Spinal cord (tissue), 10 donors: Measurements from ENCODE around the gene PACRG. TPM values are rescaled to one million over a fixed set of nuclear protein-coding genes. Genes with fewer than 3 reads are reported as not detected.

ENCODE experiments used
- DNase-seq, 6 donors: peaks; one replicate each; pipeline versions ENCODE4 v3.0.0 to v3.0.0-alpha.2; 2013 to 2015; ENCODE audit warnings: low spot score in 6 of 6, low read depth in 4 of 6
- H3K27ac ChIP-seq: one replicate; pipeline ENCODE4 v1.5.1; 2013; ENCODE audit warnings: low read depth, low read length, control low read depth
- H3K27me3 ChIP-seq: one replicate; pipeline ENCODE4 v1.6.1; 2013; ENCODE audit warnings: low read length; ENCODE audit not compliant: control insufficient read depth, insufficient read depth
- H3K36me3 ChIP-seq: one replicate; pipeline ENCODE4 v1.6.1; 2013; ENCODE audit warnings: low read length; ENCODE audit not compliant: control insufficient read depth, insufficient read depth
- H3K4me1 ChIP-seq: one replicate; pipeline ENCODE4 v1.6.1; 2013; ENCODE audit warnings: low read length; ENCODE audit not compliant: control insufficient read depth, insufficient read depth
- H3K4me3 ChIP-seq: one replicate; pipeline ENCODE4 v1.5.1; 2013; ENCODE audit warnings: low read depth, low read length, control low read depth
- H3K9me3 ChIP-seq: one replicate; pipeline ENCODE4 v1.6.1; 2013; ENCODE audit warnings: low read length; ENCODE audit not compliant: control insufficient read depth, insufficient read depth
- WGBS: methylation state at CpG from one replicate; pipeline ENCODE4 v1.1.5; 2013; ENCODE audit warnings: missing lambda C conversion rate; ENCODE audit not compliant: insufficient coverage; 5-methylcytosine and 5-hydroxymethylcytosine counted together
- polyA plus RNA-seq, 2 donors: library from polyadenylated mRNA; unstranded; fragments of 120-200 nt; gene quantifications; one replicate each; pipeline ENCODE4 v1.2.1, GENCODE V29; 2013; ENCODE audit not compliant: insufficient read length in 2 of 2
- total RNA-seq, 2 donors: library from RNA; depleted of rRNA in 1 of 2; stranded (reverse); fragments of 120-200 nt in 1 of 2; fragments of >200 nt in 1 of 2; gene quantifications; one replicate each; pipeline versions ENCODE4 v1.2.3 to v1.2.4, GENCODE V29; 2013 to 2014
- donor health status: healthy.

Gene PACRG
- total and polyA plus RNA-seq, 4 donors, result 9.5 to 21.2 (median 17.8) TPM

DNA sequence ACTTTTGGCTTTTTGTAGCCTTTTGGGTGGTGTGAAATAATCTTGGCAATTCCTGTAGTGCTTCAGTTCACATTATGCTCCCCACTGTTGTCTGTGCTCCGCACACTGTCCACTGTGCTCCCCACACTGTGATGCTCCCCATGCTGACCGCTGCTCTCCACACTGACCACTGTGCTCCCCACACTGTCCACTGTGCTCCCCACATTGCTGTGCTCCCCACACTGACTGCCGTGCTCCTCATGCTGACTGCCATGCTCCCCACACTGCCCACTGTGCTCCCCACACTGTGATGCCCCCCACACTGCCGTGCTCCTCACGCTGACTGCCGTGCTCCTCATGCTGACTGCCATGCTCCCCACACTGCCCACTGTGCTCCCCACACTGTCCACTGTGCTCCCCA lies 118.9 kb downstream of the PACRG start:
- Histone ChIP-seq H3K4me3 (no peak overlapping the region), H3K36me3 (no peaks in the 10 kb centered on the region), H3K27me3 (no peaks in the 10 kb centered on the region), H3K4me1 (peaks cover 3% of the 10 kb centered on the region), H3K27ac (no peak overlapping the region), H3K9me3 (no peaks in the 10 kb centered on the region)
- WGBS, result 96% methylated on average over 6 of the region's 6 CpGs
- DNase-seq, result no peak

GRCh38 chr6:162849269-162849668 lies 121.5 kb downstream of the PACRG start:
- no peak overlapping the region for H3K4me3 ChIP-seq
- WGBS, result 42% methylated on average over 4 of the region's 4 CpGs
- H3K27me3 ChIP-seq, result no peaks in the 10 kb centered on the region
- H3K9me3 ChIP-seq, result no peaks in the 10 kb centered on the region
- H3K27ac ChIP-seq, result no peak overlapping the region
- peaks cover 10% of the 10 kb centered on the region for H3K4me1 ChIP-seq
- H3K36me3 ChIP-seq, result no peaks in the 10 kb centered on the region
- peak in 2 of 6 donors; percentile 50 to 69 for DNase-seq

- Histone ChIP-seq H3K36me3 (no peaks in the 10 kb centered on the region), H3K27me3 (no peaks in the 10 kb centered on the region), H3K4me1 (peaks cover 25% of the 10 kb centered on the region), H3K4me3 (no peak overlapping the region), H3K27ac (no peak overlapping the region), H3K9me3 (no peaks in the 10 kb centered on the region)
- DNase-seq, result no peak
- 94% methylated on average over 6 of the region's 6 CpGs for WGBS
Measured at GRCh38 chr6:162852192-162852591, 124.4 kb downstream of the PACRG start.

DNA sequence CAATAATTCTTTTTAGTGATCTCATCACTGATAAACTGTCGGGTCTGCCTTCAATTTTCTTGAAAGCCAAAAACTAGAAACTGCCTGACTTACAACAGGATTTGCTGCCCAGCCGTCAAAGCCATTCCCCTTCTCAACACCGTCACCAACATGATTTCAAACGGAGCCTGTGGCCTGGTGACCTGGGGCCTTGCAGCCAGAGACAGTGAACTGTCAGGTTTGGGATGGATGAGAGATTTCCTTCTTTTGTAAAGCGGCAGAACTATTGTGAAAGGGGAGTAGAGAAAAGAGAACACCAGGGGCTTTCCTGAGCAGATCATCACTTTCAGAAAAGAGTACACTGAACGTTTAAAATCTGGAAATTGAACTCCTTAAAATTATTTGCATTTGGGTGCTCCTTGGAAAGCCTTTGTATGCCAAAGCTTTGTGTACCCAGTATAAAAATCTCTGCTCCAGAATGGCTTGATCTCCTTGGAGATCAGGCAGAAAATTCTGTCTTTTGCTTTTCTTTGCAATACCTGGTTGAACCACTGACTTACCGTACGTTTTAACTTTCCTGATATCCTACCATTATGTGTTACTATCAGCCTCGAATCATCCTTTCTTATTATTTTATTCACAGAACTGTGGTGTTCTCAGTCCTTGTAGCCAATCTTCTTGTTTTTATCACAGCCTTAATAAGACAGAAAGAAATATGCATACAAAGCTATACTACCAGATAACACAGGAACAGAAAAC lies 125.2 kb downstream of the PACRG start:
- no peak overlapping the region for H3K4me3 ChIP-seq
- 55% methylated on average over 5 of the region's 9 CpGs for WGBS
- DNase-seq, result peak in 2 of 6 donors; percentile 28 to 41
- no peak overlapping the region for H3K27ac ChIP-seq
- no peaks in the 10 kb centered on the region for H3K9me3 ChIP-seq
- H3K36me3 ChIP-seq, result no peaks in the 10 kb centered on the region
- no peaks in the 10 kb centered on the region for H3K27me3 ChIP-seq
- peaks cover 25% of the 10 kb centered on the region for H3K4me1 ChIP-seq

- Histone ChIP-seq H3K4me3 (no peak overlapping the region), H3K36me3 (no peaks in the 10 kb centered on the region), H3K9me3 (no peaks in the 10 kb centered on the region), H3K27ac (peak overlapping the region; percentile 72), H3K27me3 (no peaks in the 10 kb centered on the region), H3K4me1 (peaks cover 24% of the 10 kb centered on the region)
- DNase-seq, result peak in 2 of 6 donors; percentile 14 to 15
- no CpG with 5 or more reads among the region's 1 CpG for WGBS
Measured at GRCh38 chr6:162854228-162854627, 126.5 kb downstream of the PACRG start.

GRCh38 chr6:162854734-162855191 lies 127.0 kb downstream of the PACRG start:
- peaks cover 22% of the 10 kb centered on the region for H3K4me1 ChIP-seq
- H3K36me3 ChIP-seq, result no peaks in the 10 kb centered on the region
- peak overlapping the region; percentile 19 for H3K4me3 ChIP-seq
- peak; percentile 27 to 91 (median 51) for DNase-seq
- peak overlapping the region; percentile 72 for H3K27ac ChIP-seq
- 36% methylated on average over 19 of the region's 20 CpGs for WGBS
- H3K9me3 ChIP-seq, result no peaks in the 10 kb centered on the region
- H3K27me3 ChIP-seq, result no peaks in the 10 kb centered on the region

DNA sequence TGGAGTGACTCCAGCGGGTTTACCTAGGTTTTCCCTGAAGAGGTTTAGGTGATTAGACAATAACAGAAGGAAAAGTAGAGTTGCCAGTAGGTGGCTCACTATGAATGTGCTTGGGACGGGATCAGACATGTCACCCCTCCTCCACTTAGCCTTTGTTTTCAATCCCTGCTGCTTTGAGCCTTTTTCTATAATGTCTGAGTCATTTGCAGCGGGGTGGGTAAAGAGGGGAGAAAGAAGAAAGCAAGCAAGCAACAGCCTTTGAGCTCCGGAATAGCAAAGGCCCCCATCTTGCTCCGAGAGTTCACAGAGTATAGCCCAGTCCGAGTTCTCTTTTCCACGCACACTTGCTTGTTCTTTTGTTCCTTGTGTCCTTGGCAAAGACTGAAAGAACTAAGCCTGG lies 129.1 kb downstream of the PACRG start:
- Histone ChIP-seq H3K4me3 (peak overlapping the region; percentile 13), H3K9me3 (no peaks in the 10 kb centered on the region), H3K27ac (peak overlapping the region; percentile 78), H3K36me3 (no peaks in the 10 kb centered on the region), H3K4me1 (peaks cover 22% of the 10 kb centered on the region), H3K27me3 (no peaks in the 10 kb centered on the region)
- DNase-seq, result peak; percentile 85 to 98 (median 88)
- 5% methylated on average over 3 of the region's 7 CpGs for WGBS

DNA sequence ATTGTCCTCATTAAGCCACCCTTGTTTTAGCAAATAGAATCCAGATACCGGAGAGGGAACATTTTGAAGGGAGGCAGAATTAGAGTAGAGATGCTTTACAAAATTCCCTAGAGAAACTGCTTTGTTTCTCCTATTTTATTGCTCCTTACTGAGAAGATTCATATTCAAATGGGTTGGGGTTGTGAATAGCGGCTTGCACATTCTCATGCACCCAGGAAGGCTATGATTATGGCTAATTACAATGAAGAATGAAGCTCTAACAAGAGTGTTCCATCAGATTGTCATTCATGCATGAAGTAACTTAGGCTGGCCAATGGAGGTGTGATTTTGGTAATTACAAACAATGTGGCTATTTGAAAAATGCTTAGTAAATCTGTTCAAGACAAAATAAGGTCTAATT lies 129.6 kb downstream of the PACRG start:
- no peaks in the 10 kb centered on the region for H3K27me3 ChIP-seq
- WGBS, result no CpG with 5 or more reads among the region's 2 CpGs
- H3K4me3 ChIP-seq, result peak overlapping the region; percentile 13
- DNase-seq, result peak in 1 of 6 donors; percentile 88
- no peaks in the 10 kb centered on the region for H3K9me3 ChIP-seq
- H3K27ac ChIP-seq, result peak overlapping the region; percentile 78
- H3K4me1 ChIP-seq, result peaks cover 19% of the 10 kb centered on the region
- no peaks in the 10 kb centered on the region for H3K36me3 ChIP-seq

DNA sequence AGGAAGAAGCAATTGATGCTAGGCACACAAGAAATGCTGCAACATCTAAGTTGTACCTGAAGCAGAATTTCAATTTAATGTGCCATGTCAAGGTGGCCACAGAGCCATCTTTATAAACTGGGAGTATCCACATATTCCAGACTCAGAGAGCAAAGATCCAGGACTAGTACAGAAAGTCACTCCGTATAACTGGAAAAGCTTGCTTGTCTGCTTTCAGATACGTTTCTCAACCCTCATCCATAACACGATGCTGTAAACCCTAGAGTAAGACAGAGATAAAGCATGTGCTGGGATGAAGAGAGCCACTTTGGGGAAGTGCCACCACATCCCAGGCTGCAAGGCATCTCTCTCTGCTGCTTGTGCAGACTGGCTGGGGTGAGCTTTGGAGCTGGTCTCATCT lies 134.7 kb downstream of the PACRG start:
- H3K36me3 ChIP-seq, result no peaks in the 10 kb centered on the region
- WGBS, result 83% methylated on average over 1 of the region's 3 CpGs
- H3K27me3 ChIP-seq, result no peaks in the 10 kb centered on the region
- no peak for DNase-seq
- H3K27ac ChIP-seq, result no peak overlapping the region
- no peaks in the 10 kb centered on the region for H3K4me1 ChIP-seq
- H3K9me3 ChIP-seq, result no peaks in the 10 kb centered on the region
- no peak overlapping the region for H3K4me3 ChIP-seq

- no peak for DNase-seq
- Histone ChIP-seq H3K27me3 (no peaks in the 10 kb centered on the region), H3K4me3 (no peak overlapping the region), H3K9me3 (no peaks in the 10 kb centered on the region), H3K27ac (no peak overlapping the region), H3K36me3 (no peaks in the 10 kb centered on the region), H3K4me1 (no peaks in the 10 kb centered on the region)
- WGBS, result no CpG with 5 or more reads among the region's 5 CpGs
Measured at GRCh38 chr6:162862941-162863340, 135.2 kb downstream of the PACRG start.
